HS-5 (cell line): ENCODE results near the gene MORC4.

Experiments used
- DNase-seq: peaks from one replicate; pipeline ENCODE4 v3.0.0-alpha.2; 2012; ENCODE audit warnings: low read depth

MORC4 gene

GRCh38 chrX:106905064-106905708 is 94.8 kb downstream of the MORC4 start:
- no peak for DNase-seq

- DNase-seq, result no peak
These were observed 96.0 kb downstream of the MORC4 start for GRCh38 chrX:106903856-106904528.

GRCh38 chrX:106903291-106903824 is 96.7 kb downstream of the MORC4 start, which contains the start of gene RIPPLY1:
TSS of gene RIPPLY1 (minus strand) at chrX:106903341. CDS start at chrX:106903287, 54 bp downstream.
- DNase-seq, result no peak

GRCh38 chrX:106902684-106903083 is 97.3 kb downstream of the MORC4 start:
- no peak for DNase-seq

GRCh38 chrX:106901781-106902219 is 98.2 kb downstream of the MORC4 start:
- DNase-seq, result no peak

- no peak for DNase-seq
These were observed 98.7 kb downstream of the MORC4 start for GRCh38 chrX:106901341-106901740.

- DNase-seq, result no peak
These were observed 100.2 kb downstream of the MORC4 start for GRCh38 chrX:106899841-106900240.

GRCh38 chrX:106899276-106899675 is 100.7 kb downstream of the MORC4 start:
- DNase-seq, result no peak

- no peak for DNase-seq
These were observed 101.5 kb downstream of the MORC4 start for GRCh38 chrX:106898462-106898861.

GRCh38 chrX:106897259-106897658 is 102.8 kb downstream of the MORC4 start:
- no peak for DNase-seq

- DNase-seq, result no peak
These were observed 105.0 kb downstream of the MORC4 start for GRCh38 chrX:106894978-106895452.

GRCh38 chrX:106894392-106894909 is 105.6 kb downstream of the MORC4 start:
- no peak for DNase-seq

GRCh38 chrX:106891762-106892460 is 108.1 kb downstream of the MORC4 start:
- DNase-seq, result no peak
